Caki2 (cell line): Measurements from ENCODE around the gene CACNA1C. TPM values are rescaled to one million over a fixed set of nuclear protein-coding genes. Genes with fewer than 3 reads are reported as not detected.
A peak's percentile ranks its signal among the peaks of the same experiment; 100 is the strongest.

Experiments used
- DNase-seq: peaks from one replicate; pipeline ENCODE4 v3.0.0-alpha.2; 2015; ENCODE audit warnings: low read depth
- in situ Hi-C: cut with HindIII; loops from 2 replicates; pipeline ENCODE4 v1.10.0; 2016; ENCODE audit warnings: low sequenced_read_pairs, low pct_unique_long_range_greater_than_20kb, mixed read lengths
- total RNA-seq: library from RNA; depleted of rRNA; stranded (reverse); fragments of >200 nt; shearing (Covaris generic); gene quantifications from 2 replicates; pipeline ENCODE4 v1.2.3, GENCODE V29; 2014; ENCODE audit warnings: low replicate concordance

The CACNA1C gene
- total RNA-seq, 1 experiment from 2014 or later, result 1.2 TPM

DNA sequence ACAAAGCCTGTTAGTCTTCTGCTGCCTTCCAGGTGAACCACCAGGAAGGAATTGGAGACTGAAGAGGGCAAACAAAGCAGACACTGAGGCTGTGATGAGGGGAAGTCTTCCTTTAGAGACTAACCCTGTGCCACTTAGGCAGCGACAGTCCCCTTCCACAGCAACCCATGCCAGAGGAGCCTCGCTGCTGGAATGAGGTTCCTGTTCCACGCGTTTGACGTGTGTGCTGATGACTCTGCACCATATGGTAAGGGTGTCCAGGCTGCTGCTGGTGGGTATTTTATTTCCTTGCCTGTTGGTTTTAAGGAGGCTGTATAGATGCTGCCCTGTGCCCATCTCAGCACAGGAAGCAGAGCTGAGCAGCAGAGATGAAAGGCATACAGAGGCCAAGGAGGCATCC is 380.1 kb downstream of the CACNA1C start:
- in situ Hi-C loops, result no loop called here

DNA sequence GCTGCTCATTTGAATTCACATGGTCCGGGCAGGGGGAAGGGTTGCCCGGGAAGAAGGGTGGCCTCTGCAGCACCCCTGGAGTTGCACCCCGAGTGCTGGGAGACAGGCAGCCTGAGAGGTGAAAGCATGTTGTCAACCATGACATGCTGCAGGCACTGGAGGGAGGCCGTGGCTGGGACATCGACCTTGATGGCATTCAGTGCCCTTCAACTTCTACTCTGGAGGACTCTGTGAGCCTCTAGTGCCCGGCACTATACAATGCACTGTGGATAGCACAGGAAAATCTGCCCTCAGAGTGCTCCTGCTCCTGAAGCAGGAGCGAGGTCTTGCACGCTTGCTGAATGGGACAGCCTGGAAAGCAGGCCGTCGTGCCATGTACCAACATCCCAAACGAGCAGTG is 382.7 kb downstream of the CACNA1C start:
- no peak for DNase-seq
- in situ Hi-C loops, result no loop called here

More for the DNA sequence above, 380.1 kb downstream of the CACNA1C start:
- DNase-seq, result no peak

DNA sequence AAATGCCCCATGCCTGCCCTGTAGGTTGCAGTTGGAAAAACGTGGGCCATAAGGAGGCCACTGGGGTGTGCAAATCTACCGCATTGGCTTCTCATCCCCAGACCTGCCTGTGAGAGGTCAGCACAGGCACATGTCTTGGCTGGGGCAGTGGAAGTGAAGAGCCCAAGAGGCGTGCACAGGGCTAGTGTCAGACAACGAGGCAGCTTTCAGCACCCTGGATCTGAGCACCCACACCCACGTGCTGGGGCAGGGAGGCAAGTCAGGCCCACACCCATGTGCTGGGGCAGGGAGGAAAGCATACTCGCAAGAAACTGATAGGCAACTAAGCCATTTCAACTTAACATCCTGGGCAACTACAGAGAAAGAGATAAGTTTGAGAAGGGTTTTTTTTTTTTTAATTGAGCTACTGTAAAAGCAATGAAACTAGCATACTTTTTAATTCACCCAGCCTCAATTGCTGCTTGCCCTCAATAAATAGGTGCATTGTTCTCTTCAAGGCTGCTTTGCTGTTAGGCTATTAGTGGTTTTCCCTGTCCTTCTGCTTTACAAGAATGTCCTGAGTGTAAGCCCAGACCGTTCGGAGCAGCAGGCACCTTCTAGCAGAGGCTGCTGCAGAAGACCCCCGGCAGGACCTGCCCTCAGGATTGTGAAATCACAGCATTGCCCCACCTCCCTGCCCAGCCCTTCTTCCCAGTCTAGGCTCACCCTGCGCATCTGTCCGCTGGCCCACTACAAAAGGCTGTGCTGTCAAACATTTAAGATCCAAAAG is 386.7 kb downstream of the CACNA1C start:
- no peak for DNase-seq
- in situ Hi-C loops, result no loop called here

DNA sequence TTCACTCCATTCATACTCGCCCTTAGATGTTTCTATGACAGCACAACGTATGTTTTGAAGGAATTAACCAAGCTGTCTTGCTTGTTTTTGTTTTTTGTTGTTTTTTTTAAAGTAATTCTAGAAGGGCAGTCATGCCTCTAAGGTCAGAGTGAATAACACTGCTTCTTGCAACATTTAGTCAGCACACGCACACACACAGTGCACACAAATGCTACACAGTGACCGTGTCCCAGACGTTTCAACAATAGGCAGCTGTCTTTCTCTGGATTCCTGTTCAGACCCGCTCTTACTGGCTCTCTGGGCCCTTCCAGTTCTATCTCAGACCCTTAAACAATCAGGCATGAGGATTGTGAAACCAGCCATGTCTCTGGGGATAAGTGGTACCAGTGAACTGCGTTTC is 391.0 kb downstream of the CACNA1C start:
- in situ Hi-C loops, result no loop called here
- DNase-seq, result no peak

DNA sequence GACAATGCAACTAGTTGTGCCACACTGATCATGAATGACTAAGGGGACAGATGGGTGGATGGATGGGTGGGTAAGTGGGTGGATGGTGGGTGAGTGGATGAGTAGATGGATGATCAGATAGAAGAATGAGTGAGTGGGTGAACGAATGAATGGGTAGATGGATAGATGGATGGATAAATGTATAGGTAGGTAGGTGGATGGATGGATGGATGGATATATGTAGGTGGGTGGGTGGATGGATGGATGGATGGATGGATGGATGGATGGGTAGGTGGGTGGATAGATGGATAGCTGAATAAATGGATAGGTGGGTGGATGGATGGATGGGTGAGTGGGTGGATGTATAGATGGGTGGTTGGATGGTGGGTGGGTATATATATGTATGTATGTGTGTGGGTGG is 393.2 kb downstream of the CACNA1C start:
- in situ Hi-C loops, result no loop called here

DNA sequence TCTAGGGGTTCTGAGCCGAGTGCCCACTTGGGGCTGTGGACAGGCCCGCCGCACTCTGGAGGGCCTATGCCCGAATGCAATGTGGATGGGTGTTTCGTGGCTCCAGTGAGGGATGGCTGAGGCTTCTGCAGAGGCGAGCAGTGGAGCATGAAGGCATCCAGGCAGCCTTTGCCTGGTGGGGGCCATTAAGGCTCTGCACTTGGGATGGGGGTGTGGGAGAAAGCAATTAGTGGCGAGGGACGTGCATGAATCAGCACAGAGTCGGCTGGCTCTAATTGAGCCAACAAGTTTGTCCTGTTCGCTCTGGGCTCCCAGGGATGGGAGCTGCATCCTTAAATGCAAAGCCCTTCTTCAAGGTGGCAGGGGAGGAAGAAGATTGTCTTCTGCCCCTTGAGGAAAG is 395.1 kb downstream of the CACNA1C start:
- in situ Hi-C loops, result no loop called here
- peak; percentile 8 for DNase-seq

More for the DNA sequence above, 393.2 kb downstream of the CACNA1C start:
- DNase-seq, result no peak

DNA sequence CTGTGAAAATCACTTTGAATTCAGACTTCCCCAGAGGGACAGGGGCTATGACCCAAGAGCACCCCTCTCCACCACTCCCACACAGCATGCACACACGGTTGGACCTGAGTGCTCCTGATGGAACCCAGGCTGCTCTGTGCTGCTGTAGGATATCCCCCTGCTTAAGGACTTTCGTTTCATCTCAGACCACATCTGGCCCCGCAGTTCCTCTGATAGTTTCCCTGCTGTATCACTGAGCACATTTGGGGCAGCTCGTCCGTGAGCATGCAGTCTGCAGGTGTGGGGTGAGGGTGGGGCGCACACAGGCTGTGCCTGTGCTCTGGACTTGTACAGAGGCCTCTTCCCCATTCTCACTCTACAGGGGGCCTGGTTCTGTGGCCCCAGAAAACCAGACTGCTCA is 396.8 kb downstream of the CACNA1C start:
- DNase-seq, result no peak
- in situ Hi-C loops, result no loop called here

DNA sequence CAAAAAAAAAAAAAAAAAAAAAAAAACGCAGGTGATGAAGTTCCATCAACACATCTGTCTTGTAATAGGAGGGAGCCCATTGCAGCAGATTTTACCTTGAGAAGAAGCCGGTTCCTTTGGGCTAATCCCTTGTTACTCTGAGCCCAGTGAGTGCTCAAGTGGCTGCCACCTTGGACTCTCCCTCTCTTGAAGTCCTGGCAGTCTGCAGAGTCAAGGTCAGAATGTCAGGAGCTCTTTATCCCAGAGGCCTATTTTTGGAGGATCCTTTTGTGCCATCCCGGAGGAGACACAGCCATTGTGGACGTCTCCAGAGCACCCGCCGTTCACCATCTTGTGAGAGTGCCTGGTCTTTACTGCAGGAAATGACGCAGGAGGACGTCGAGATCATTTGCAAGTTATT is 397.8 kb downstream of the CACNA1C start:
- in situ Hi-C loops, result no loop called here
- no peak for DNase-seq

DNA sequence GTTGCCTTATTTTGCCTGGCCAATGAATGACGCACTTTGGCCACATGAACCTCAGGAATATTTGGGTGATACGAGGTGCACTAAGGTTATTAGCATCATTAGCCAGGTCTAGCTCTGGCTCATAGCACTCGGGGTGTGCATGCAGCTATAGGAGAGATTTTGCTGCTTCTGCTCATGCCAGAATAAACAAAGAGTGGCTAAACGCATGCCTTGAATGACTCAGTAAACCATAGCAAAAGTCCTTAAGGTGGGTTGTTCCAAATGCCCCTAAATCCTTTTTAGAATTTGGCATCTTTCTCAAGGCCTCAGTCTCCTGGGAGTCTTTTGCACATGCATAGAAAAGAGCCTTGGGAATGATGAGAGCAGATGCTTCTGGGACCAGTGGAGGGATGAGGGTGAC is 398.2 kb downstream of the CACNA1C start:
- DNase-seq, result peak; percentile 11
- in situ Hi-C loops, result no loop called here

DNA sequence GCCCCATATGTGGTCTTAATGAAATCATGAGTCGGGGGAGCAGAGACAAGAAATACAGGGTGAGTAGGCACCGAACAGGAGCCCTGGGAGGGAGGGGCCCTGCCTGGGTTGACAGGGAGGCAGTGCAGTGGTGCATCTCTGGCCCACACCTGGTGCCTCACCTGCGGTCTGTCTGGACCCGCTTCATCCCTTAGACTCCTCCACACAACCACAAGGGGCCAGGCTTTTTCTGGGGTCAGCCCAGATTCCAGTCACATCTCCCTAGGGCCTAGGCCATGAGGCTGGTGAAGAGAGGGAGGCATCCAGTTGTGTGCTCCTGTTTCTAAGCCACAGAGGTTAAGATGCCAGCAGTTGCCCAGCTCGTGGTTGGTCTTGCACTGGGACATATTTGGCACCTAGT is 398.7 kb downstream of the CACNA1C start:
- no peak for DNase-seq
- in situ Hi-C loops, result no loop called here

DNA sequence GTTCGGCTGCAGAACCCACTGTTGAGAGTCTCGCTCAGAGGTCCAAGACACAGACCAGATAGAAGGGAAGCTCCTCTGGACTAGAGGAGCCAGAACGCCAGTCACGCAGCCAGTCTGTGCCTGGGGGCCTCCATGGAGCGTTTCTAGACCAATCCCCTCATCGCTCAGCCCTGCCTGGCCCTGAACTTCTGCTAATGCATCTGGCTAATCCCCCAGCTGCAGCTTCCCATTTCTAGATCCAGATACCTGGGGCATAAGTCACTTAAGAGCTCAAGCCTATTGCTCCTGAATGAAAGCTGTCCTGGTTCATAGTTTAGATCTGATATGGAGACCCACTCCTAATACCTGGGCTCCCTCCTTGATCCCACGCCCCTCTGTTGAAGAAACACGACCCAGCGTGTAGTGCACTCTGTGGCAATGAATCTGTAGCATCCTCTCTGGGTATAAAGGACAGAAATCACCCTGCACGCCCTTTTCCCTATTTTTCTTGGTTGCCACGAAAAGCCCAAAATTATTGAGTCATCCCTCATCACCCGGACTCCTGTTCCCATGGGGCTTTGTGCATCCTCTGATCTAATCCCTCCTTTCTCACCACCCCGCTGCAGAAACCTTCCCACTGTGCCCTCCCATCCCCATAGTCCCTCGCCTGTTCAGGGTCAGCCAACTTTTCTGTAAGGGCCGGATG is 400.4 kb downstream of the CACNA1C start:
- in situ Hi-C loops, result no loop called here
- no peak for DNase-seq

DNA sequence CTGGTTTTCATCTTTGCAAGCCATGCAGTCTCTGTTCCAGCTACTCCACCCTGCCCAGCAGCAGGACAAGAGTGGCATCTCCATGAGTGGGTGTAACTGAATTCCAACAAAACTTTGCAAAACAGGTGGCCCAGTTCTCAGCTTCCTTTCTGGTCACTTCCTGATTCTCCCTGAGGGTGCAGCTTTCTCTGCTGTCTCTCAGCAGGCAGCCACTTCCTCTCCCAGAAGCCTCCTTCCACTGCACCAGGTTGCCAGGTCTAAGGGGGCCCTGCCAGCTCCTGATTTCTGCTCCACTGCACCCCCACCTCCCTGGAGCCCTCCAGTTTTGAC is 400.9 kb downstream of the CACNA1C start:
- DNase-seq, result no peak
- in situ Hi-C loops, result no loop called here

DNA sequence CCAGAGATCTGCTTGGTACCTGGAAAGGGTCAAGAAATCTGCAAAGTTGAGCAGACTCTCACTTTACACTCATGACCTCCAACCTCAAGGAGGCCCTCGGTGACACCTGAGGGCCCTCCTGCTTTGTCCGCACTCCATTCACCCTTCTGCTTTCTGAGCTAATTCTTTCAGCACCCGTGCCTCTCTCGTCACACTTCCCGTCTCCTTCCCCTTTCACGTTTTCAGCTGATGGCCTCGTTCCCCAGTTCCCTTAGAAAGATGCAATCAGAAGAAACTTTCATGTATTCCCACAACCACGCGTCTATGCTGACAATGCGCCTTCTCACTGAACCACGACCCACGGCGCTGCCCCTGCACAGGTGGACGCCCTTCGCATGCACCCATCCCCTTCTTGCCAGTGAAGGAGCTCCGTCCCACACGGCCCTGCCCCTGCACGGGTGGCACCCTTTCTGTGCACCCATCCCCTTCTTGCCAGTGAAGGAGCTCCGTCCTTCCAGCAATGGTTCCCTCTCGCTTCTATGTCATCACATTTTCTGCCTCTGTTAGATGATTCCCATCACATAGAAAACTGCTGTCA is 401.9 kb downstream of the CACNA1C start:
- no peak for DNase-seq

DNA sequence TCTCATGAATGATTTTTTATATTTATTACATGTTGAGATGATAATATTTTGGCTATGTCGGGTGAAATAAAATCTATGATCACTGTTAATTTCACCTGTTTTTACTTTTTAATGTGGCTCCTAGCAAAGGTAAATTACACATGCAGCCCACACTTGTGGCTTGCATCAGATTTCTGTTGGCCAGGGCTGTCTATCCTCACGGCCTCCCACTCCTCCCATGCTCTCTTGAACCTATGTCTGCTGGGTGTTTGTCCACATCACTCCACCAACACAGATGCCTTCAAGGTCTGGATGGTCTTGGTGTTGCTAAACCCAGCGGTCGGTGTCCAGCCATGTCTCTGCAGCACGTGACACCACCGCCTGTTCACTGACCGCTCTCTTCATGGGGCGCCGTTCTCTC is 402.6 kb downstream of the CACNA1C start:
- in situ Hi-C loops, result no loop called here
- DNase-seq, result no peak

More for the DNA sequence above, 401.9 kb downstream of the CACNA1C start:
- in situ Hi-C loops, result no loop called here

DNA sequence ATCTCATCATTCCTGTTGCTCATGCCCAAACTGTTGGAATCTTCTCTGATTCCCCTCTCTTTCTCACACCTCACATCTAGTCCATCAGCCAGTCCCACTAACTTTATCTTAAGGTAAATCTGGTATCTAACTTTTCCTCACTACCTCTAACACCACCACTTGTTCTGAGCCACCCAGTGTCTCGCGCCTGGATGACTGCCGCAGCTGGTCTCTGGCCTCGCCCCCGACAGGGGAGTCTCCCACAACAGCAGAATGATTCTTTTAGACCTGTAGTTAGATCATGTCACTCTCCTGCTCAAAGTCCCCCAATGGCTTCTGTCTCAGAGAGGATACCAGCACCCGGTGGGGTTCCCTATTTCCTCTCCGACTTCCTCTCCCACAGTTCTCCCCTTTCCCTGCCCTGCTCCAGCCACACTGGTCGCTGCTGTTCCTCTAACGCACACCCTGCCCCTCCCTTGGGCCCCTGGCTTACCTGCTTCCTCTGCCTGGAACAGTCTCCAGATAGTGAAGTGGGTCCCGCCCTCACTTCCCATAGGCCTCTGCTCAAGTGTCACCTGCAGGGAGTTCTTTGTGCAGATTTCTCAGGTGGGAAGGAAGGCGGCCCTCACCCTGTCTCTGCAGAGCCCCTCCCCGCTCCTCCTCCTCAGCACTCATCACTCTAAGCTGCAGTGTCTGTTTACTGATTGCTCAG is 403.5 kb downstream of the CACNA1C start:
- in situ Hi-C loops, result no loop called here
- no peak for DNase-seq

DNA sequence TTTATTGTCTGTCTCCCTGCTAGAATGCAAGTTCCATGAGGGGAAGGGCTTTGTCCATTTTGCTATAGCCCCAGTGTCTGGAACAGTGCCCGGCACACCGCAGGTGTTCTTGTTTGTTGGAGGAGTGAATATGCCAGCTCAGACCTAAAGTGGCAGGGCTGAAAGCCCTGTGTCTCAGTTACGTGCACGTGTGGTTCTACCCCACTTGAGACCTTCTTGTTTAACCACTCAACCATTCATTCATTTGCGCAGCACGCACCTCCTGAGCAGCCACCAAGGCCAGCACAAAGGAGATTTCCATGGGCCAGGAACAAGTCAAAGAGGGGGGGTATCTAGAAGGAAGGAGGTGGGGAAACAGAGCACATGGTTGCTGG is 404.0 kb downstream of the CACNA1C start:
- DNase-seq, result no peak
- in situ Hi-C loops, result no loop called here

DNA sequence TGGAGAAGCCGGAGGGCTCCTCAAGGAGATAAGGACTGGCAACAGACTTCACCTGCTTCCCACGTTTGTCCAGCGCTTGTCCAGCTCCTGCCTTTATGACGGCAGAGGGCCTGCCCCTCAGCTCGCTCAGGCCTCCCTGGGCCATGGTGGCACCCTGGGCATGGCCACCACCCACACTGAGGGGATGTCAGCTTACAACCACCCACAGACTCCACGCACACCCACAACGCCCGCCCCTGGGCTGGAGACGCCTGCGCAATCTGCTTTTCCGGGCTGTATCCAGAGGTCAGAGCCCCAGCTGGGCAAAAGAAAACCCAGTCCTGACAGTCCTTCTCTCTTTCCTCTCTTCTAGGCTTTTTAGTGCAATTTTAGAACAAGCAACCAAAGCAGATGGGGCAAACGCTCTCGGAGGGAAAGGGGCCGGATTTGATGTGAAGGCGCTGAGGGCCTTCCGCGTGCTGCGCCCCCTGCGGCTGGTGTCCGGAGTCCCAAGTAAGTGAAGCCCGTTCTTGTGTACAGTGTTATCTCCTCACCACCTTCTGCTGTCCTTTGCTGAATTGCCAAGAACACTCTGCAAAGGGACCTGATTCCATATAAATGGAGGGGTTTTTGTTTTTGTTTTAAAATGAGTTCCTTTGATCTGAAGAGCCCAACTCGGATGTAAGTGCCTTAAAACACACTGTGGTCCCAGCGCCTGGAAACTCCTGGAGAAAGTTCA is 404.6 kb downstream of the CACNA1C start:
- in situ Hi-C loops, result no loop called here
- DNase-seq, result no peak

DNA sequence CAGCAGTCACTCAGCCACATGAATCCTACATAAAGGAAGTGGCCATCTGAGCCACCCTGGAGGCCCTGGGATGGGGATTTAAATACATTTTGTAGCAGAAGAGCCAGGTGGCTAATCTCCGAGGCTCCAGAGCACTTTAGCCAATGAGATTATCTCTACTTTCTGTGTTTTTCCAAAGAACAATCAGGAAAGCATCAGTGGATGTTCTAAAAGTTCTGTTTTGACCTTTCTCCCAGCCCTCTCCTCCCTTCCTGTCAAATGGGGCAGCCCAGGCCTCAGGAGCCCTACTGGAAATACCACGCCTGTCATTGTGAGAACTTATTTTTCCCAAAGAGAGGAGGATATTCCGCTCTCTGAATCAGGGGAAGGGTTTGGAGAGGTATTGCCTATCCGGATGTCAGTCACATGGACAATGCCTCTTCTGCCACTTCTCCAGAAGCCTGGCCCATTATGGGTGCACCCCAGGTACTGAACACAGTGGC is 405.2 kb downstream of the CACNA1C start:
- in situ Hi-C loops, result no loop called here
- DNase-seq, result no peak
